Measurements from ENCODE around the gene ARHGAP15. TPM values are rescaled to one million over a fixed set of nuclear protein-coding genes. Genes with fewer than 3 reads are reported as not detected.

Gene ARHGAP15
- polyA plus RNA-seq, 1 donor from 2014 or later = 0.30 TPM

GRCh38 chr2:143635302-143635701, 506.1 kb downstream of the ARHGAP15 start:
- no peak overlapping the region for H3K27ac ChIP-seq (ENCODE audit: low read length)
- no peaks in the 10 kb centered on the region for H3F3A ChIP-seq (ENCODE audit: insufficient read depth, low read length, poor library complexity, severe bottlenecking)
- H3K9me2 ChIP-seq (ENCODE audit: insufficient read depth, low read length) = no peaks in the 10 kb centered on the region
- H3K79me2 ChIP-seq (replicated peaks; ENCODE audit: insufficient read depth, low read length) = no peaks in the 10 kb centered on the region
- H3K9ac ChIP-seq (ENCODE audit: low read length) = no peak overlapping the region
- H3K4me3 ChIP-seq (ENCODE audit: low read length) = no peak overlapping the region
- no peak overlapping the region for H3K4me2 ChIP-seq (ENCODE audit: low read length)
- no peak overlapping the region for H2AFZ ChIP-seq (ENCODE audit: low read depth, low read length)
- H3K36me3 ChIP-seq (ENCODE audit: insufficient read depth, low read length) = no peaks in the 10 kb centered on the region
- TF ChIP-seq EP300 (conservative IDR thresholded peaks at IDR 0.05; ENCODE audit: poor library complexity, severe bottlenecking) = no peak
- H4K20me1 ChIP-seq (ENCODE audit: insufficient read depth) = no peaks in the 10 kb centered on the region
- no peaks in the 10 kb centered on the region for H3K9me3 ChIP-seq (ENCODE audit: low read length)
- H3K27me3 ChIP-seq (ENCODE audit: insufficient read depth, low read depth, low read length) = no peaks in the 10 kb centered on the region

GRCh38 chr2:143635936-143636335, 506.7 kb downstream of the ARHGAP15 start:
- no peaks in the 10 kb centered on the region for H3K79me2 ChIP-seq (replicated peaks; ENCODE audit: insufficient read depth, low read length)
- no peak overlapping the region for H3K4me3 ChIP-seq (ENCODE audit: low read length)
- no peak overlapping the region for H2AFZ ChIP-seq (ENCODE audit: low read depth, low read length)
- no peaks in the 10 kb centered on the region for H4K20me1 ChIP-seq (ENCODE audit: insufficient read depth)
- no peaks in the 10 kb centered on the region for H3K9me3 ChIP-seq (ENCODE audit: low read length)
- H3K9me2 ChIP-seq (ENCODE audit: insufficient read depth, low read length) = no peaks in the 10 kb centered on the region
- no peak for TF ChIP-seq TAF1 (IDR thresholded peaks at IDR 0.05; ENCODE audit: low read depth)
- TF ChIP-seq MXI1 (conservative IDR thresholded peaks at IDR 0.05; ENCODE audit: poor library complexity, severe bottlenecking) = no peak
- TF ChIP-seq RAD21 (conservative IDR thresholded peaks at IDR 0.05) = no peak
- TF ChIP-seq EZH2 (IDR thresholded peaks at IDR 0.05; ENCODE audit: borderline replicate concordance, insufficient read depth, low read length, poor library complexity, severe bottlenecking) = no peak
- TF ChIP-seq CTCF (IDR thresholded peaks at IDR 0.05; ENCODE audit: poor library complexity, severe bottlenecking) = no peak
- no peak overlapping the region for H3K27ac ChIP-seq (ENCODE audit: low read length)
- no peak overlapping the region for H3K9ac ChIP-seq (ENCODE audit: low read length)
- H3K27me3 ChIP-seq (ENCODE audit: insufficient read depth, low read depth, low read length) = no peaks in the 10 kb centered on the region
- H3K4me2 ChIP-seq (ENCODE audit: low read length) = no peak overlapping the region
- H3K36me3 ChIP-seq (ENCODE audit: insufficient read depth, low read length) = no peaks in the 10 kb centered on the region
- no peaks in the 10 kb centered on the region for H3F3A ChIP-seq (ENCODE audit: insufficient read depth, low read length, poor library complexity, severe bottlenecking)

- Histone ChIP-seq H4K20me1 (ENCODE audit: insufficient read depth) (no peaks in the 10 kb centered on the region), H3K27ac (ENCODE audit: low read length) (no peak overlapping the region), H3K36me3 (ENCODE audit: insufficient read depth, low read length) (no peaks in the 10 kb centered on the region), H3K9me3 (ENCODE audit: low read length) (no peaks in the 10 kb centered on the region), H3F3A (ENCODE audit: insufficient read depth, low read length, poor library complexity, severe bottlenecking) (no peaks in the 10 kb centered on the region), H2AFZ (ENCODE audit: low read depth, low read length) (no peak overlapping the region), H3K9me2 (ENCODE audit: insufficient read depth, low read length) (no peaks in the 10 kb centered on the region), H3K27me3 (ENCODE audit: insufficient read depth, low read depth, low read length) (no peaks in the 10 kb centered on the region), H3K9ac (ENCODE audit: low read length) (no peak overlapping the region), H3K4me2 (ENCODE audit: low read length) (no peak overlapping the region), H3K79me2 (replicated peaks; ENCODE audit: insufficient read depth, low read length) (no peaks in the 10 kb centered on the region), H3K4me3 (ENCODE audit: low read length) (no peak overlapping the region)
- TF ChIP-seq EP300 (conservative IDR thresholded peaks at IDR 0.05; ENCODE audit: poor library complexity, severe bottlenecking) (no peak), TAF1 (IDR thresholded peaks at IDR 0.05; ENCODE audit: low read depth) (no peak), SMC3 (conservative IDR thresholded peaks at IDR 0.05; ENCODE audit: poor library complexity) (no peak), CTCF (IDR thresholded peaks at IDR 0.05; ENCODE audit: poor library complexity, severe bottlenecking) (no peak), POLR2AphosphoS5 (IDR thresholded peaks at IDR 0.05) (no peak)
Measured at GRCh38 chr2:143640826-143641225, 511.6 kb downstream of the ARHGAP15 start.
